ENCODE measurements around the gene SLC37A2.

SLC37A2 gene

DNA sequence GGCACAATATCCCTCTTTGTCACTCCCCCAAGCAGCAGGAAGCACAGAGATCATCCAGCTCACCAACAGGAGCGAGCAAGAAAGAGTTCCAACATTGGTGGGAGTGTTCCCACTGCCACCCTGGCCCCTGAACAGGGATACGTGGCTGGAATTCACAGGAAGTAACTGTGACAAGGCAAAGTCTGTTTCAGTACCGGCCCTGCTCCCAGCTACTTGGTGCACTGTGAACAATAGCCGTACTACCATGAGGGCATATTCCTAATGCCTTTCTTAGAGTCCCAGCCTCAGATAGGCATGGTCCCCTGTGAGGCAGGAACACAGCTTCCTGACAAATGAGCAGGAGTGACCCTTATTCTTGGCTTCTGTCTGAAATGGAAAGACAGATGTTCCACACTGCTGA lies 1.8 kb upstream of the SLC37A2 start:
- Histone ChIP-seq H3K4me2 (no peak overlapping the region), H4K20me1 (ENCODE audit: insufficient read depth) (no peaks in the 10 kb centered on the region), H3K27me3 (ENCODE audit: insufficient read depth, low read depth) (no peaks in the 10 kb centered on the region), H3K4me3 (IDR thresholded peaks at IDR 0.05; ENCODE audit: insufficient read depth, low read depth, low read length) (no peak overlapping the region), H3K79me2 (ENCODE audit: insufficient read depth, low read depth) (no peaks in the 10 kb centered on the region), H3K4me1 (ENCODE audit: low read depth, poor library complexity, severe bottlenecking) (no peaks in the 10 kb centered on the region), H3K9ac (no peak overlapping the region), H3K27ac (no peak overlapping the region), H3K36me3 (ENCODE audit: insufficient read depth) (no peaks in the 10 kb centered on the region), H2AFZ (ENCODE audit: low read depth) (no peak overlapping the region)
- no peak for TF ChIP-seq CTCF (conservative IDR thresholded peaks at IDR 0.05; ENCODE audit: low read depth, low read length)

DNA sequence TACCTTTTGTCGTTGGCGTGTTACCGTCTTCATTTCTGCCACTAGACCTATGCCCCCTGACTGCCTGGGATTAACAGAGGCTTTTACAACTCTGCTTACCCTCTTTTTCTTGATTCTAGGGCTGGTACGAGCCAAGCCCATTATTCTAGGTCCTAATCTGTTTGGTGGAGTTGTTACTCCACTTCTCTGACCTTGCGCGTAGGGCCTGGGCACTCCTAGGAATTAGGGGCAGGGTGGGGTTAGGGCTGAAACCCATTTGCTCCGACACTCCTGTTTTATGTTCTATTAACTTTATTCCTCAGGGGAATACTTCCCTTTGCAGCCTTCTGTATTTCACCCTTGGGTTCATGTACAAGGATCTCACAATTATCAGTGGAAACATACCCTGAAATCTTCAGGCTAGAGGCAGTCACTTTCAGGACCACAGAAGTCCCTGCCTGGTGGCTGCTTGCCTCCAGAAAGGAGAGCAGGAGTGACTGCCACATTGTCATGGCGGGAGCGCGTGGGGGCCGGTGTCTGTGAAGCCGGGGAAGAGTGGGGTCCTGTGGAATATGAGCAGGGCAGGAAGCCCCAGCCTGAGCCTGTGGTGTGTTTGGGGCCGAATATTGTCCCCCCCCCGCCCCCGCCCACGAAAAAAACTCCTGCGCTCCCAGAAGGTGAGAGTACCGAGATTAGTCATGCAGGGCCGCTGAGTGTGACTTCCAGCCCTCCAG lies 731 bp upstream of the SLC37A2 start:
- TF ChIP-seq CTCF (conservative IDR thresholded peaks at IDR 0.05; ENCODE audit: low read depth, low read length) = no peak

DNA sequence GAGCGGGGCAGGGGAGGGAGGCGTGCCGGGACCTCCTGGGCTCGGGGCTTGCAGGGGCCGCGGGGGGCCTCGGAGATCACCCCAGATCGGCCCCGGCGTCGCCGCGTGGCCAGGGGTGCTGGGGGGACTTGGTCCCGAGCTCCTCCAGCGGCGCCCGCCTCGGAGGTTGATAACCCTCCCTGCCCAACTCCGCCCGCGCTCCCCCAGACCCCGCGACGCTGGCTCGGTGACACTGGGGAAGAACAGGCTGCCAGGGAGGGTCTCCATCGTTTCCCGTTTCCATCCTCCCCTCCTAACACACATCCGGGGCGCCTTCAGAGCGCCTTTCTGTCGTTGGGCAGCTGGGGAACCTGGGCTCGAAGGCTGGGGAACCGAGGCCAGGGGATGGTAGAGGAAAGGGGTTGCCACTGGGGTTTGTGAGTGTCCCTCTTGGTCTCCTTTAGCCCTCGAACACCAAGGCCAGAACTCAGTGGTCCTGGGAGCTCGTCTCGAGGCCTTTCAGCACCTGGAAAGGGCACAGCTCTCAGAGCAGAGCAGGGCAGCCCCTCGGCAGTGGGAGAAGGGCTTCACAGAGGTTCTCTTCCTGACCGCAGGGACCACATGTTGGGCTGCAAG lies 431 bp downstream of the SLC37A2 start:
- H3K4me2 ChIP-seq = peak overlapping the region; percentile 13; the same call in 1 of the 2 replicates
- no peak overlapping the region for H3K9ac ChIP-seq

More for the DNA sequence above, 731 bp upstream of the SLC37A2 start:
- Histone ChIP-seq H3K4me2 (no peak overlapping the region; the same call in 1 of the 2 replicates), H3K36me3 (ENCODE audit: insufficient read depth) (no peaks in the 10 kb centered on the region), H2AFZ (ENCODE audit: low read depth) (no peak overlapping the region), H3K27me3 (ENCODE audit: insufficient read depth, low read depth) (no peaks in the 10 kb centered on the region), H3K4me1 (ENCODE audit: low read depth, poor library complexity, severe bottlenecking) (no peaks in the 10 kb centered on the region), H3K9ac (no peak overlapping the region), H4K20me1 (ENCODE audit: insufficient read depth) (no peaks in the 10 kb centered on the region), H3K27ac (no peak overlapping the region), H3K79me2 (ENCODE audit: insufficient read depth, low read depth) (no peaks in the 10 kb centered on the region), H3K4me3 (IDR thresholded peaks at IDR 0.05; ENCODE audit: insufficient read depth, low read depth, low read length) (no peak overlapping the region)

GRCh38 chr11:125064070-125064469 lies 965 bp downstream of the SLC37A2 start:
- no peaks in the 10 kb centered on the region for H3K79me2 ChIP-seq (ENCODE audit: insufficient read depth, low read depth)
- H3K4me2 ChIP-seq = no peak overlapping the region
- H3K4me3 ChIP-seq (IDR thresholded peaks at IDR 0.05; ENCODE audit: insufficient read depth, low read depth, low read length) = no peak overlapping the region
- H3K4me1 ChIP-seq (ENCODE audit: low read depth, poor library complexity, severe bottlenecking) = no peaks in the 10 kb centered on the region
- H2AFZ ChIP-seq (ENCODE audit: low read depth) = no peak overlapping the region
- no peak overlapping the region for H3K9ac ChIP-seq
- H4K20me1 ChIP-seq (ENCODE audit: insufficient read depth) = no peaks in the 10 kb centered on the region
- H3K27me3 ChIP-seq (ENCODE audit: insufficient read depth, low read depth) = no peaks in the 10 kb centered on the region
- H3K36me3 ChIP-seq (ENCODE audit: insufficient read depth) = no peaks in the 10 kb centered on the region
- H3K27ac ChIP-seq = no peak overlapping the region
- TF ChIP-seq CTCF (conservative IDR thresholded peaks at IDR 0.05; ENCODE audit: low read depth, low read length) = no peak

More for the DNA sequence above, 431 bp downstream of the SLC37A2 start:
- Histone ChIP-seq H3K27ac (no peak overlapping the region), H3K27me3 (ENCODE audit: insufficient read depth, low read depth) (no peaks in the 10 kb centered on the region), H4K20me1 (ENCODE audit: insufficient read depth) (no peaks in the 10 kb centered on the region), H3K4me1 (ENCODE audit: low read depth, poor library complexity, severe bottlenecking) (no peaks in the 10 kb centered on the region), H3K36me3 (ENCODE audit: insufficient read depth) (no peaks in the 10 kb centered on the region), H3K79me2 (ENCODE audit: insufficient read depth, low read depth) (no peaks in the 10 kb centered on the region), H3K4me3 (IDR thresholded peaks at IDR 0.05; ENCODE audit: insufficient read depth, low read depth, low read length) (no peak overlapping the region), H2AFZ (ENCODE audit: low read depth) (no peak overlapping the region)
- no peak for TF ChIP-seq CTCF (conservative IDR thresholded peaks at IDR 0.05; ENCODE audit: low read depth, low read length)

Data from KMS-11 (cell line).